PC-9 (cell line): ENCODE data around the gene DIPK2B.

Experiments
- EZH2 ChIP-seq: fragments of 200-600 bp; sonication (generic); IDR thresholded peaks from 2 replicates; pipeline ENCODE4 v1.8.0; 2017; ENCODE audit warnings: antibody characterized with exemption, low read depth
- TF ChIP-seq, protein P1 (sequence below): fragments of 200-600 bp; sonication (generic); conservative IDR thresholded peaks from 2 replicates; pipeline ENCODE4 v1.6.1; 2017; ENCODE audit warnings: mixed run types, antibody characterized with exemption, mild to moderate bottlenecking, moderate library complexity

DNA sequence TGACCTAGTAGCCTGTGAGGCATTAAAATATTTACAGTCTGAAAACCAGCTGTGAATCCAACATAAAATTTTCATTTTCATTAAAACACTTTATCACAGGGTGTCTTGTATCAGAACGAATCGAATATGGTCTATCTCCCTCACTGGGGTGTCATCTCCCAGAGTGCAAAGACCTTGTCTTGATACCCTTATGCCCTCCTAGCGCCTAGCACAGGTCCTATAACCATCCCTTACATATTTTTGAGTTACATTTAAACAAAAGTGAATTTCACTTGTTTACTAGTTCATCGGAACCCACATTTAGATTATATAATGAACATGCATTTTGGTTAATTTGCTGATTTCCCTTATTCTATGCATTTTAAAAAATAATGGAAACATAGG lies 14.0 kb downstream of the DIPK2B start:
- TF ChIP-seq, protein P1, sequence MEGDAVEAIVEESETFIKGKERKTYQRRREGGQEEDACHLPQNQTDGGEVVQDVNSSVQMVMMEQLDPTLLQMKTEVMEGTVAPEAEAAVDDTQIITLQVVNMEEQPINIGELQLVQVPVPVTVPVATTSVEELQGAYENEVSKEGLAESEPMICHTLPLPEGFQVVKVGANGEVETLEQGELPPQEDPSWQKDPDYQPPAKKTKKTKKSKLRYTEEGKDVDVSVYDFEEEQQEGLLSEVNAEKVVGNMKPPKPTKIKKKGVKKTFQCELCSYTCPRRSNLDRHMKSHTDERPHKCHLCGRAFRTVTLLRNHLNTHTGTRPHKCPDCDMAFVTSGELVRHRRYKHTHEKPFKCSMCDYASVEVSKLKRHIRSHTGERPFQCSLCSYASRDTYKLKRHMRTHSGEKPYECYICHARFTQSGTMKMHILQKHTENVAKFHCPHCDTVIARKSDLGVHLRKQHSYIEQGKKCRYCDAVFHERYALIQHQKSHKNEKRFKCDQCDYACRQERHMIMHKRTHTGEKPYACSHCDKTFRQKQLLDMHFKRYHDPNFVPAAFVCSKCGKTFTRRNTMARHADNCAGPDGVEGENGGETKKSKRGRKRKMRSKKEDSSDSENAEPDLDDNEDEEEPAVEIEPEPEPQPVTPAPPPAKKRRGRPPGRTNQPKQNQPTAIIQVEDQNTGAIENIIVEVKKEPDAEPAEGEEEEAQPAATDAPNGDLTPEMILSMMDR: no peak
- no peak for TF ChIP-seq EZH2
